ENCODE data around the gene MGAM2. TPM values are rescaled to one million over a fixed set of nuclear protein-coding genes. Genes with fewer than 3 reads are reported as not detected.

Gene MGAM2
- polyA plus RNA-seq, 2 donors, result not detected

DNA sequence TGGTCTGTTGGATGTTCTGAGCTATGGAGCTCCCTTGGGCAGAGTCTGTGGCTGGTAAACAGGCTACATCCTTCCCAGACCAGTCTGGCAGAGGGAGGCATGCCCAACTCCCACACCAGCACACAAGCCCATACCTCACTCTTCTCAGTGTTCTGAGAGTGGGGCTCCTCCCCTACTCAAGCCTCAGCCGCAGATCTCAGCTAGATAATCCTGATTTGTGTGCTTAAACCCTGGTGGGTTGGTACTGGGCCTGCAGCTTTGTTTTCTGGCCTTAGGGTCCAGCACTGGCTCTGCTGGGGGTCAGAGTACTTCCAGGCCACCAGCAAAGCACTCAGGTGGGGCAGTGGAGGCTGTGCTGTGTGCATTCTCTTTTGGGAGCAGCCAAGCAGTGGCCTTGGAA lies 70.4 kb downstream of the MGAM2 start:
- WGBS, 2 donors, result 61 to 81% methylated on average over 1 of the region's 1 CpG
- Histone ChIP-seq H3K27ac (ENCODE audit: low read depth in 2 of 2, low read length in 1 of 2) (no peak overlapping the region), H3K36me3 (ENCODE audit: control insufficient read depth in 2 of 2, insufficient read depth in 2 of 2, low read length in 1 of 2) (no peaks in the 10 kb centered on the region), H3K4me1 (ENCODE audit: control insufficient read depth in 2 of 2, insufficient read depth in 2 of 2, low read length in 1 of 2) (no peaks in the 10 kb centered on the region), H3K9me3 (ENCODE audit: control insufficient read depth in 2 of 2, insufficient read depth in 1 of 2, low read depth in 1 of 2, low read length in 1 of 2) (peaks cover 0 to 3% of the 10 kb centered on the region in 2 donors), H3K4me3 (ENCODE audit: low read depth in 1 of 2, low read length in 2 of 2) (no peak overlapping the region), H3K27me3 (ENCODE audit: control insufficient read depth in 1 of 2, insufficient read depth in 2 of 2, low read length in 2 of 2) (no peaks in the 10 kb centered on the region)

GRCh38 chr7:142185069-142185468 lies 73.6 kb downstream of the MGAM2 start:
- H3K36me3 ChIP-seq (ENCODE audit: control insufficient read depth in 2 of 2, insufficient read depth in 2 of 2, low read length in 1 of 2), result no peaks in the 10 kb centered on the region
- H3K27ac ChIP-seq (ENCODE audit: low read depth in 2 of 2, low read length in 1 of 2), result no peak overlapping the region
- no peaks in the 10 kb centered on the region for H3K4me1 ChIP-seq (ENCODE audit: control insufficient read depth in 2 of 2, insufficient read depth in 2 of 2, low read length in 1 of 2)
- peaks cover 0 to 3% of the 10 kb centered on the region in 2 donors for H3K9me3 ChIP-seq (ENCODE audit: control insufficient read depth in 2 of 2, insufficient read depth in 1 of 2, low read depth in 1 of 2, low read length in 1 of 2)
- no peak overlapping the region for H3K4me3 ChIP-seq (ENCODE audit: low read depth in 1 of 2, low read length in 2 of 2)
- H3K27me3 ChIP-seq (ENCODE audit: control insufficient read depth in 1 of 2, insufficient read depth in 2 of 2, low read length in 2 of 2), result no peaks in the 10 kb centered on the region
- WGBS, 2 donors, result 62 to 75% methylated on average over 3 of the region's 3 CpGs

- Histone ChIP-seq H3K27me3 (ENCODE audit: control insufficient read depth in 1 of 2, insufficient read depth in 2 of 2, low read length in 2 of 2) (no peaks in the 10 kb centered on the region), H3K4me3 (ENCODE audit: low read depth in 1 of 2, low read length in 2 of 2) (no peak overlapping the region), H3K4me1 (ENCODE audit: control insufficient read depth in 2 of 2, insufficient read depth in 2 of 2, low read length in 1 of 2) (no peaks in the 10 kb centered on the region), H3K27ac (ENCODE audit: low read depth in 2 of 2, low read length in 1 of 2) (no peak overlapping the region), H3K36me3 (ENCODE audit: control insufficient read depth in 2 of 2, insufficient read depth in 2 of 2, low read length in 1 of 2) (no peaks in the 10 kb centered on the region), H3K9me3 (ENCODE audit: control insufficient read depth in 2 of 2, insufficient read depth in 1 of 2, low read depth in 1 of 2, low read length in 1 of 2) (peaks cover 0 to 4% of the 10 kb centered on the region in 2 donors)
- 48 to 61% methylated on average over 5 of the region's 5 CpGs for WGBS, 2 donors
Measured at GRCh38 chr7:142185801-142186200, 74.3 kb downstream of the MGAM2 start.

- no peak overlapping the region for H3K4me3 ChIP-seq (ENCODE audit: low read depth in 1 of 2, low read length in 2 of 2)
- peaks cover 0 to 2% of the 10 kb centered on the region in 2 donors for H3K9me3 ChIP-seq (ENCODE audit: control insufficient read depth in 2 of 2, insufficient read depth in 1 of 2, low read depth in 1 of 2, low read length in 1 of 2)
- no peak overlapping the region for H3K27ac ChIP-seq (ENCODE audit: low read depth in 2 of 2, low read length in 1 of 2)
- no peaks in the 10 kb centered on the region for H3K27me3 ChIP-seq (ENCODE audit: control insufficient read depth in 1 of 2, insufficient read depth in 2 of 2, low read length in 2 of 2)
- H3K4me1 ChIP-seq (ENCODE audit: control insufficient read depth in 2 of 2, insufficient read depth in 2 of 2, low read length in 1 of 2), result no peaks in the 10 kb centered on the region
- WGBS, 2 donors, result 32 to 40% methylated on average over 2 of the region's 2 CpGs
- no peaks in the 10 kb centered on the region for H3K36me3 ChIP-seq (ENCODE audit: control insufficient read depth in 2 of 2, insufficient read depth in 2 of 2, low read length in 1 of 2)
Measured at GRCh38 chr7:142188154-142188553, 76.6 kb downstream of the MGAM2 start.

- H3K9me3 ChIP-seq (ENCODE audit: control insufficient read depth in 2 of 2, insufficient read depth in 1 of 2, low read depth in 1 of 2, low read length in 1 of 2), result peaks cover 0 to 2% of the 10 kb centered on the region in 2 donors
- no peaks in the 10 kb centered on the region for H3K4me1 ChIP-seq (ENCODE audit: control insufficient read depth in 2 of 2, insufficient read depth in 2 of 2, low read length in 1 of 2)
- H3K27ac ChIP-seq (ENCODE audit: low read depth in 2 of 2, low read length in 1 of 2), result no peak overlapping the region
- H3K27me3 ChIP-seq (ENCODE audit: control insufficient read depth in 1 of 2, insufficient read depth in 2 of 2, low read length in 2 of 2), result no peaks in the 10 kb centered on the region
- H3K36me3 ChIP-seq (ENCODE audit: control insufficient read depth in 2 of 2, insufficient read depth in 2 of 2, low read length in 1 of 2), result no peaks in the 10 kb centered on the region
- H3K4me3 ChIP-seq (ENCODE audit: low read depth in 1 of 2, low read length in 2 of 2), result no peak overlapping the region
Measured at GRCh38 chr7:142188846-142189245, 77.3 kb downstream of the MGAM2 start.

DNA sequence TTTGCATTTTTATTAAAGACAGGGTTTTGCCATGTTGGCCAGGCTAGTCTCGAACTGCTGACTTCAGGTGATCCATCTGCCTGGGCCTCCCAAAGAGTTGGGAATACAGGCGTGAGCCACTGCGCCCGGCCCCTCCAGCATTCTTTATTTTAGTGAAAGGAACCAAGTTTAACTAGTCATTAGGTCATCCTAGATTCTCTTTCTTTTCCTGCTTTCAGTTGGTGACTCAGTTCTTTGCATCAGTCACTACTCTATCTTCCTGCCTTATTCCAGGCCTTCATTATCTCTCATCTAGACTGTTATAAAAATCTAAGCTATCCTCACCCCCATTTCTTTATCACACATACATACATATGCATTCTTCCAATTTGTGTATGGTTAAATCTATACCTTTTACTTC lies 82.7 kb downstream of the MGAM2 start:
- no peak overlapping the region for H3K4me3 ChIP-seq (ENCODE audit: low read depth in 1 of 2, low read length in 2 of 2)
- peaks cover 0 to 4% of the 10 kb centered on the region in 2 donors for H3K9me3 ChIP-seq (ENCODE audit: control insufficient read depth in 2 of 2, insufficient read depth in 1 of 2, low read depth in 1 of 2, low read length in 1 of 2)
- no peaks in the 10 kb centered on the region for H3K4me1 ChIP-seq (ENCODE audit: control insufficient read depth in 2 of 2, insufficient read depth in 2 of 2, low read length in 1 of 2)
- no peaks in the 10 kb centered on the region for H3K27me3 ChIP-seq (ENCODE audit: control insufficient read depth in 1 of 2, insufficient read depth in 2 of 2, low read length in 2 of 2)
- no peak overlapping the region for H3K27ac ChIP-seq (ENCODE audit: low read depth in 2 of 2, low read length in 1 of 2)
- WGBS, 2 donors, result 83 to 93% methylated on average over 4 of the region's 4 CpGs
- H3K36me3 ChIP-seq (ENCODE audit: control insufficient read depth in 2 of 2, insufficient read depth in 2 of 2, low read length in 1 of 2), result no peaks in the 10 kb centered on the region

- no peaks in the 10 kb centered on the region for H3K4me1 ChIP-seq (ENCODE audit: control insufficient read depth in 2 of 2, insufficient read depth in 2 of 2, low read length in 1 of 2)
- H3K27me3 ChIP-seq (ENCODE audit: control insufficient read depth in 1 of 2, insufficient read depth in 2 of 2, low read length in 2 of 2), result no peaks in the 10 kb centered on the region
- H3K9me3 ChIP-seq (ENCODE audit: control insufficient read depth in 2 of 2, insufficient read depth in 1 of 2, low read depth in 1 of 2, low read length in 1 of 2), result peaks cover 0 to 2% of the 10 kb centered on the region in 2 donors
- H3K27ac ChIP-seq (ENCODE audit: low read depth in 2 of 2, low read length in 1 of 2), result no peak overlapping the region
- no peak overlapping the region for H3K4me3 ChIP-seq (ENCODE audit: low read depth in 1 of 2, low read length in 2 of 2)
- H3K36me3 ChIP-seq (ENCODE audit: control insufficient read depth in 2 of 2, insufficient read depth in 2 of 2, low read length in 1 of 2), result no peaks in the 10 kb centered on the region
- 76% methylated on average over 9 of the region's 9 CpGs for WGBS, 2 donors
Measured at GRCh38 chr7:142196066-142196840, 84.7 kb downstream of the MGAM2 start.

DNA sequence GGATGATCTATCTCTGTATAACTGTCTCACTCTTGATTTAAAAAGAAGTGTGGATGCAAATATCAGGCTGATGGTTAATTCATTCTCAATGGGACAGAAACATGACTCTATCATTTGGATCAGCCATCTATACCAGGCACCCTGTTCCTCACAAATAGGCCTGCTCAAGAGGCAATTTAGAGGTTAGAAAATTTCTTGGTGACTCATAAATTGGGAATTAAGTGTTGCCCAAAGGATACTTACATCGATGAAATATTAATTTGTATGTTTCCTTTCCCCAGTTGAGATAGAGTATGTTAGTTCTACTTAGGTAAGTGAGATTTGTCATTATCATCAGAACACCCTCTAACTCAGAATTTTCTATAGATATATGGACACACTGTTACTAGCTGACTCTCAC lies 88.7 kb downstream of the MGAM2 start:
- peaks cover 0 to 2% of the 10 kb centered on the region in 2 donors for H3K9me3 ChIP-seq (ENCODE audit: control insufficient read depth in 2 of 2, insufficient read depth in 1 of 2, low read depth in 1 of 2, low read length in 1 of 2)
- WGBS, 2 donors, result 75 to 89% methylated on average over 1 of the region's 1 CpG
- no peaks in the 10 kb centered on the region for H3K27me3 ChIP-seq (ENCODE audit: control insufficient read depth in 1 of 2, insufficient read depth in 2 of 2, low read length in 2 of 2)
- no peaks in the 10 kb centered on the region for H3K4me1 ChIP-seq (ENCODE audit: control insufficient read depth in 2 of 2, insufficient read depth in 2 of 2, low read length in 1 of 2)
- H3K4me3 ChIP-seq (ENCODE audit: low read depth in 1 of 2, low read length in 2 of 2), result no peak overlapping the region
- H3K27ac ChIP-seq (ENCODE audit: low read depth in 2 of 2, low read length in 1 of 2), result no peak overlapping the region
- no peaks in the 10 kb centered on the region for H3K36me3 ChIP-seq (ENCODE audit: control insufficient read depth in 2 of 2, insufficient read depth in 2 of 2, low read length in 1 of 2)

DNA sequence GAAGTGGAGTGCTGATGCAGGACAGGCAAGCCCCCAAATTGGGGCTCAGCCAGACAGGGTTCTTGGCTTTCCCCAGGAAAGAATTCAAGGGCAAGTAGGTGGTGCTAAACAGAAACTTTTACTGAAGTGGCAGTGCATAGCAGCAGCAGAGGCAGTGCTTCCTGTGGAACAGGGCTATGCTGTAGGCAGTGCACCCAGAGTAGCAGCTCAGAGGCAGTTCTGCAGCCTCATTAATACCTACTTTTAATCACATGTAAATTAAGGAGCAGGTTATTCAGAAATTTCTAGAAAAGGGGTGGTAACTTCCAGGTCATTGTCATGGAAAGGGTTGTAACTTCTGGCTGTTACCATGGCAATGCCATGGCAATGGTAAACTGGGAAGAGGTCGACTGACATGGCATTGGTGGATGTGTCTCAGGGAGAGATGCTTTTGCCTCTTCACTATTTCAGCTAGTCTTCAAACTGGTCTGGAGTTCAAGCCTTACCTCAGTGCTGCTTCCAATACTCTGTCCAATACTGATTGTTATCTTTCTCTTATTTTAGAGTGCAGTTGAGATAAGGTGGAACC lies 117.1 kb downstream of the MGAM2 start:
- H3K36me3 ChIP-seq (ENCODE audit: control insufficient read depth in 2 of 2, insufficient read depth in 2 of 2, low read length in 1 of 2), result no peaks in the 10 kb centered on the region
- no peaks in the 10 kb centered on the region for H3K9me3 ChIP-seq (ENCODE audit: control insufficient read depth in 2 of 2, insufficient read depth in 1 of 2, low read depth in 1 of 2, low read length in 1 of 2)
- WGBS, 2 donors, result 28 to 36% methylated on average over 1 of the region's 1 CpG
- H3K27ac ChIP-seq (ENCODE audit: low read depth in 2 of 2, low read length in 1 of 2), result no peak overlapping the region
- no peaks in the 10 kb centered on the region for H3K27me3 ChIP-seq (ENCODE audit: control insufficient read depth in 1 of 2, insufficient read depth in 2 of 2, low read length in 2 of 2)
- H3K4me3 ChIP-seq (ENCODE audit: low read depth in 1 of 2, low read length in 2 of 2), result no peak overlapping the region
- no peaks in the 10 kb centered on the region for H3K4me1 ChIP-seq (ENCODE audit: control insufficient read depth in 2 of 2, insufficient read depth in 2 of 2, low read length in 1 of 2)

GRCh38 chr7:142231716-142232115 lies 120.2 kb downstream of the MGAM2 start:
- Histone ChIP-seq H3K4me1 (ENCODE audit: control insufficient read depth in 2 of 2, insufficient read depth in 2 of 2, low read length in 1 of 2) (no peaks in the 10 kb centered on the region), H3K27me3 (ENCODE audit: control insufficient read depth in 1 of 2, insufficient read depth in 2 of 2, low read length in 2 of 2) (no peaks in the 10 kb centered on the region), H3K36me3 (ENCODE audit: control insufficient read depth in 2 of 2, insufficient read depth in 2 of 2, low read length in 1 of 2) (no peaks in the 10 kb centered on the region), H3K27ac (ENCODE audit: low read depth in 2 of 2, low read length in 1 of 2) (no peak overlapping the region), H3K9me3 (ENCODE audit: control insufficient read depth in 2 of 2, insufficient read depth in 1 of 2, low read depth in 1 of 2, low read length in 1 of 2) (no peaks in the 10 kb centered on the region), H3K4me3 (ENCODE audit: low read depth in 1 of 2, low read length in 2 of 2) (no peak overlapping the region)
- WGBS, 2 donors, result 28 to 48% methylated on average over 7 of the region's 7 CpGs
